Spinal cord (tissue), 10 donors: ENCODE results near the gene PLBD2. TPM values are rescaled to one million over a fixed set of nuclear protein-coding genes. Genes with fewer than 3 reads are reported as not detected.

Experiments
- DNase-seq, 6 donors: peaks; one replicate each; pipeline versions ENCODE4 v3.0.0 to v3.0.0-alpha.2; 2013 to 2015; ENCODE audit warnings: low spot score in 6 of 6, low read depth in 4 of 6
- H3K27ac ChIP-seq: one replicate; pipeline ENCODE4 v1.5.1; 2013; ENCODE audit warnings: low read depth, low read length, control low read depth
- H3K27me3 ChIP-seq: one replicate; pipeline ENCODE4 v1.6.1; 2013; ENCODE audit warnings: low read length; ENCODE audit not compliant: control insufficient read depth, insufficient read depth
- H3K36me3 ChIP-seq: one replicate; pipeline ENCODE4 v1.6.1; 2013; ENCODE audit warnings: low read length; ENCODE audit not compliant: control insufficient read depth, insufficient read depth
- H3K4me1 ChIP-seq: one replicate; pipeline ENCODE4 v1.6.1; 2013; ENCODE audit warnings: low read length; ENCODE audit not compliant: control insufficient read depth, insufficient read depth
- H3K4me3 ChIP-seq: one replicate; pipeline ENCODE4 v1.5.1; 2013; ENCODE audit warnings: low read depth, low read length, control low read depth
- H3K9me3 ChIP-seq: one replicate; pipeline ENCODE4 v1.6.1; 2013; ENCODE audit warnings: low read length; ENCODE audit not compliant: control insufficient read depth, insufficient read depth
- WGBS: methylation state at CpG from one replicate; pipeline ENCODE4 v1.1.5; 2013; ENCODE audit warnings: missing lambda C conversion rate; ENCODE audit not compliant: insufficient coverage; 5-methylcytosine and 5-hydroxymethylcytosine counted together
- long read RNA-seq, 4 donors: transcript quantifications; one replicate each; lab custom pipeline, GENCODE V29; 2026
- polyA plus RNA-seq, 2 donors: library from polyadenylated mRNA; unstranded; fragments of 120-200 nt; gene quantifications; one replicate each; pipeline ENCODE4 v1.2.1, GENCODE V29; 2013; ENCODE audit not compliant: insufficient read length in 2 of 2
- total RNA-seq, 2 donors: library from RNA; depleted of rRNA in 1 of 2; stranded (reverse); fragments of 120-200 nt in 1 of 2; fragments of >200 nt in 1 of 2; gene quantifications; one replicate each; pipeline versions ENCODE4 v1.2.3 to v1.2.4, GENCODE V29; 2013 to 2014
- donor health status: healthy.

Gene PLBD2
- total RNA-seq = 10 to 100 TPM; 13.2 to 27.0 TPM
- 10 to 100 TPM; 46.4 to 50.1 TPM for polyA plus RNA-seq
- long read RNA-seq, donor 1, full-length matches to known transcripts = 7 of 7 reads
- long read RNA-seq, donor 1, partial matches to known transcripts = 0 of 7 reads
- long read RNA-seq, donor 1, other reads (novel, unspliced or antisense) = 0 of 7 reads
- long read RNA-seq, donor 2, full-length matches to known transcripts = 1 of 1 reads
- long read RNA-seq, donor 2, partial matches to known transcripts = 0 of 1 reads
- long read RNA-seq, donor 2, other reads (novel, unspliced or antisense) = 0 of 1 reads
- long read RNA-seq, donor 3, full-length matches to known transcripts = 2 of 2 reads
- long read RNA-seq, donor 3, partial matches to known transcripts = 0 of 2 reads
- long read RNA-seq, donor 3, other reads (novel, unspliced or antisense) = 0 of 2 reads
- long read RNA-seq, donor 4 = 0 reads

GRCh38 chr12:113358381-113359132 lies at the start of gene PLBD2:
Gene PLBD2, plus strand, starts transcription at chr12:113358587. Its CDS starts 14 bp downstream, at chr12:113358601.
- DNase-seq = peak; percentile 62 to 98 (median 91)
- H3K9me3 ChIP-seq = no peaks in the 10 kb centered on the region
- H3K27me3 ChIP-seq = no peaks in the 10 kb centered on the region
- peaks cover 4% of the 10 kb centered on the region for H3K36me3 ChIP-seq
- H3K27ac ChIP-seq = peak within 1 kb of the TSS; percentile 82
- peak within 1 kb of the TSS; percentile 79 for H3K4me3 ChIP-seq
- peaks cover 25% of the 10 kb centered on the region for H3K4me1 ChIP-seq
- 0% methylated on average over 67 of the region's 67 CpGs for WGBS

- Histone ChIP-seq H3K36me3 (peaks cover 20% of the 10 kb centered on the region), H3K9me3 (no peaks in the 10 kb centered on the region), H3K4me1 (no peaks in the 10 kb centered on the region), H3K27me3 (no peaks in the 10 kb centered on the region), H3K4me3 (no peak overlapping the region), H3K27ac (no peak overlapping the region)
- 100% methylated on average over 1 of the region's 1 CpG for WGBS
- no peak for DNase-seq
Measured at GRCh38 chr12:113310489-113310888, 47.9 kb upstream of the PLBD2 start.

- Histone ChIP-seq H3K4me3 (no peak overlapping the region), H3K27ac (no peak overlapping the region), H3K9me3 (no peaks in the 10 kb centered on the region), H3K27me3 (no peaks in the 10 kb centered on the region), H3K4me1 (no peaks in the 10 kb centered on the region), H3K36me3 (peaks cover 30% of the 10 kb centered on the region)
- 79% methylated on average over 2 of the region's 7 CpGs for WGBS
- DNase-seq = no peak
Measured at GRCh38 chr12:113314121-113314529, 44.3 kb upstream of the PLBD2 start.

- 87% methylated on average over 9 of the region's 9 CpGs for WGBS
- H3K36me3 ChIP-seq = peaks cover 35% of the 10 kb centered on the region
- no peak overlapping the region for H3K4me3 ChIP-seq
- DNase-seq = no peak
- no peak overlapping the region for H3K27ac ChIP-seq
- no peaks in the 10 kb centered on the region for H3K27me3 ChIP-seq
- H3K9me3 ChIP-seq = no peaks in the 10 kb centered on the region
- H3K4me1 ChIP-seq = no peaks in the 10 kb centered on the region
Measured at GRCh38 chr12:113315358-113315757, 43.0 kb upstream of the PLBD2 start.

- peaks cover 43% of the 10 kb centered on the region for H3K36me3 ChIP-seq
- WGBS = 88% methylated on average over 3 of the region's 7 CpGs
- DNase-seq = no peak
Measured at GRCh38 chr12:113316155-113316554, 42.2 kb upstream of the PLBD2 start.

GRCh38 chr12:113317122-113317521 lies 41.3 kb upstream of the PLBD2 start:
- Histone ChIP-seq H3K4me3 (no peak overlapping the region), H3K9me3 (peaks cover 2% of the 10 kb centered on the region), H3K4me1 (no peaks in the 10 kb centered on the region), H3K27me3 (no peaks in the 10 kb centered on the region), H3K27ac (no peak overlapping the region), H3K36me3 (peaks cover 43% of the 10 kb centered on the region)
- WGBS = 98% methylated on average over 4 of the region's 6 CpGs
- no peak for DNase-seq

More at GRCh38 chr12:113316155-113316554, 42.2 kb upstream of the PLBD2 start:
- H3K27me3 ChIP-seq = no peaks in the 10 kb centered on the region
- H3K27ac ChIP-seq = no peak overlapping the region
- no peaks in the 10 kb centered on the region for H3K4me1 ChIP-seq
- H3K4me3 ChIP-seq = no peak overlapping the region
- H3K9me3 ChIP-seq = peaks cover under 1% of the 10 kb centered on the region

- WGBS = 94% methylated on average over 4 of the region's 4 CpGs
- H3K4me1 ChIP-seq = no peaks in the 10 kb centered on the region
- H3K4me3 ChIP-seq = no peak overlapping the region
- H3K27me3 ChIP-seq = no peaks in the 10 kb centered on the region
- H3K27ac ChIP-seq = no peak overlapping the region
- peaks cover 43% of the 10 kb centered on the region for H3K36me3 ChIP-seq
- no peak for DNase-seq
- peaks cover 2% of the 10 kb centered on the region for H3K9me3 ChIP-seq
Measured at GRCh38 chr12:113318046-113318656, 40.2 kb upstream of the PLBD2 start.

- peaks cover 43% of the 10 kb centered on the region for H3K36me3 ChIP-seq
- H3K4me3 ChIP-seq = no peak overlapping the region
- no peaks in the 10 kb centered on the region for H3K4me1 ChIP-seq
- 87% methylated on average over 15 of the region's 15 CpGs for WGBS
- H3K27me3 ChIP-seq = no peaks in the 10 kb centered on the region
- DNase-seq = no peak
- H3K27ac ChIP-seq = no peak overlapping the region
- H3K9me3 ChIP-seq = peaks cover 2% of the 10 kb centered on the region
Measured at GRCh38 chr12:113318900-113319628, 39.3 kb upstream of the PLBD2 start.

- H3K4me3 ChIP-seq = no peak overlapping the region
- H3K36me3 ChIP-seq = peaks cover 40% of the 10 kb centered on the region
Measured at GRCh38 chr12:113320401-113320800, 38.0 kb upstream of the PLBD2 start.

More at GRCh38 chr12:113320401-113320800, 38.0 kb upstream of the PLBD2 start:
- Histone ChIP-seq H3K9me3 (peaks cover 2% of the 10 kb centered on the region), H3K27me3 (no peaks in the 10 kb centered on the region), H3K4me1 (no peaks in the 10 kb centered on the region), H3K27ac (no peak overlapping the region)
- WGBS = 77% methylated on average over 11 of the region's 12 CpGs
- no peak for DNase-seq
